HepG2 (cell line): ENCODE measurements around the gene TUBB2B. TPM values are rescaled to one million over a fixed set of nuclear protein-coding genes. Genes with fewer than 3 reads are reported as not detected.
A peak's percentile ranks its signal among the peaks of the same experiment; 100 is the strongest.

Source experiments
- CEBPG ChIP-seq: IDR thresholded peaks from 2 replicates; pipeline ENCODE4 v1.6.1; 2016
- ETV5 ChIP-seq: IDR thresholded peaks from 2 replicates; pipeline ENCODE4 v1.6.1; 2018; ENCODE audit warnings: missing biosample characterization, missing genetic modification reagents, inconsistent platforms, borderline replicate concordance
- GTF2F1 ChIP-seq: fragments of 150-350 bp; IDR thresholded peaks from 2 replicates; pipeline ENCODE4 v1.6.1; 2014; ENCODE audit warnings: low read length
- HDAC2 ChIP-seq: sonication (generic); formaldehyde crosslinking; IDR thresholded peaks from 2 replicates; pipeline ENCODE4 v1.4.0; 2020; ENCODE audit warnings: missing genetic modification reagents
- HMGXB4 ChIP-seq, 2 experiments: sonication (generic) in 1 of 2; formaldehyde crosslinking in 1 of 2; IDR thresholded peaks; 2 replicates each; pipeline versions ENCODE4 v1.4.0 to v1.6.1; 2018 to 2020; ENCODE audit warnings: missing genetic modification reagents in 2 of 2, borderline replicate concordance in 1 of 2, low read depth in 1 of 2, mild to moderate bottlenecking in 1 of 2, missing biosample characterization in 1 of 2
- IKZF5 ChIP-seq: IDR thresholded peaks from 2 replicates; pipeline ENCODE4 v1.6.1; 2018; ENCODE audit warnings: missing genetic modification reagents, mild to moderate bottlenecking, missing compliant biosample characterization
- ISL2 ChIP-seq: sonication (generic); formaldehyde crosslinking; IDR thresholded peaks from 2 replicates; pipeline ENCODE4 v1.5.0; 2020; ENCODE audit warnings: missing genetic modification reagents
- KAT8 ChIP-seq: IDR thresholded peaks from 2 replicates; pipeline ENCODE4 v1.6.1; 2016; ENCODE audit warnings: missing genetic modification reagents, missing compliant biosample characterization
- MED8 ChIP-seq: sonication (generic); formaldehyde crosslinking; IDR thresholded peaks from 2 replicates; pipeline ENCODE4 v1.8.1; 2023; ENCODE audit warnings: mild to moderate bottlenecking, missing genetic modification reagents; ENCODE audit not compliant: insufficient replicate concordance
- NFATC3 ChIP-seq: sonication (generic); formaldehyde crosslinking; IDR thresholded peaks from 2 replicates; pipeline ENCODE4 v1.5.1; 2020; ENCODE audit warnings: mild to moderate bottlenecking, missing genetic modification reagents
- SMARCE1 ChIP-seq: fragments of 450-650 bp; IDR thresholded peaks from 2 replicates; pipeline ENCODE4 v1.6.1; 2017; ENCODE audit warnings: borderline replicate concordance
- SRSF4 ChIP-seq: fragments of 200-400 bp; formaldehyde crosslinking; IDR thresholded peaks from one replicate; pipeline ENCODE4 v1.6.1; 2018; ENCODE audit warnings: mild to moderate bottlenecking, low read depth, low read length, moderate library complexity; ENCODE audit not compliant: poor library complexity, severe bottlenecking
- ZNF224 ChIP-seq: sonication (generic); formaldehyde crosslinking; IDR thresholded peaks from 2 replicates; pipeline ENCODE4 v1.5.0; 2020; ENCODE audit warnings: mild to moderate bottlenecking, missing genetic modification reagents
- ZNF335 ChIP-seq: sonication (generic); formaldehyde crosslinking; IDR thresholded peaks from 2 replicates; pipeline ENCODE4 v1.4.0; 2020; ENCODE audit warnings: missing genetic modification reagents
- ZNF580 ChIP-seq: IDR thresholded peaks from 2 replicates; pipeline ENCODE4 v1.6.1; 2016; ENCODE audit warnings: low read depth, borderline replicate concordance
- ZNF615 ChIP-seq: sonication (generic); formaldehyde crosslinking; IDR thresholded peaks from 2 replicates; pipeline ENCODE4 v1.5.0; 2020; ENCODE audit warnings: mild to moderate bottlenecking, missing genetic modification reagents, borderline replicate concordance
- ZNF619 ChIP-seq: sonication (generic); formaldehyde crosslinking; IDR thresholded peaks from 2 replicates; pipeline ENCODE4 v1.4.0; 2020; ENCODE audit warnings: mild to moderate bottlenecking, missing genetic modification reagents
- ZNF761 ChIP-seq: sonication (generic); formaldehyde crosslinking; conservative IDR thresholded peaks from 2 replicates; pipeline ENCODE4 v1.4.0; 2020; ENCODE audit warnings: mild to moderate bottlenecking, missing genetic modification reagents
- polyA plus RNA-seq, 8 experiments: library from polyadenylated mRNA; depleted of rRNA in 3 of 8; stranded (reverse) in 7 of 8; unstranded in 1 of 8; fragments of >200 nt; fragmentation: Illumina TruSeq in 4 of 8; extraction: Trizol in 4 of 8; gene quantifications; 2 replicates each; pipeline versions ENCODE4 v1.2.1 to v1.2.3, GENCODE V29; 2011 to 2016; ENCODE audit warnings: low read depth in 4 of 8, missing spikeins in 1 of 8, mixed read lengths in 1 of 8; ENCODE audit not compliant: insufficient read depth in 1 of 8
- total RNA-seq, 5 experiments: library from RNA; depleted of rRNA; stranded (reverse); fragments of >200 nt; fragmentation: Illumina TruSeq; extraction: Trizol; gene quantifications; 2 replicates each; pipeline ENCODE4 v1.2.3, GENCODE V29; 2016; ENCODE audit warnings: low read depth in 1 of 5
- TF ChIP-seq, protein P1 (sequence below): sonication (generic); IDR thresholded peaks from 2 replicates; pipeline ENCODE4 v1.6.1; 2016; ENCODE audit warnings: low read depth, borderline replicate concordance
- TF ChIP-seq, protein P2 (sequence below): sonication (generic); formaldehyde crosslinking; conservative IDR thresholded peaks from 2 replicates; pipeline ENCODE4 v1.8.1; 2023; ENCODE audit warnings: missing genetic modification reagents
- TF ChIP-seq, protein P3 (sequence below): sonication (generic); formaldehyde crosslinking; IDR thresholded peaks from 2 replicates; pipeline ENCODE4 v1.4.0; 2020; ENCODE audit warnings: mild to moderate bottlenecking, missing genetic modification reagents

TUBB2B gene
- total and polyA plus RNA-seq, 2 of the 13 experiments (the other 11 are each of a cell fraction or from before 2014, with no cell fraction given) = 10.3 to 23.6 TPM

GRCh38 chr6:3258720-3259490 lies 31.5 kb upstream of the TUBB2B start, which contains the start of gene PSMG4 (continued):
- TF ChIP-seq NFATC3 (CRISPR knock-in tag) (peak; percentile 19; the same call in 1 of the 2 replicates), HDAC2 (CRISPR knock-in tag) (peak; percentile 73), ZNF761 (CRISPR knock-in tag) (peak; percentile 98), GTF2F1 (0 out of 2 replicates have a peak, but pooled peaks have one; percentile 3), ZNF619 (CRISPR knock-in tag) (no peak), KAT8 (CRISPR knock-in tag) (peak; percentile 91), ZNF335 (CRISPR knock-in tag) (peak; percentile 95), SRSF4 (no peak), ISL2 (CRISPR knock-in tag) (peak; percentile 75; the same call in 1 of the 2 replicates), CEBPG (CRISPR knock-in tag) (peak; percentile 32), ETV5 (CRISPR knock-in tag) (peak; percentile 83; the same call in 1 of the 2 replicates), MED8 (CRISPR knock-in tag) (peak; percentile 74), SMARCE1 (no peak), ZNF224 (CRISPR knock-in tag) (no peak), ZNF580 (CRISPR knock-in tag) (peak; percentile 90; the same call in 1 of the 2 replicates), ZNF615 (no peak), IKZF5 (CRISPR knock-in tag) (peak; percentile 78; the same call in 1 of the 2 replicates), HMGXB4 (CRISPR knock-in tag; IDR thresholded peaks at IDR 0.05; ENCODE audit: borderline replicate concordance in 1 of 2, low read depth in 1 of 2) (peak; percentile 83 to 93; a peak in 3 of 4 replicates)
- TF ChIP-seq, protein P1, sequence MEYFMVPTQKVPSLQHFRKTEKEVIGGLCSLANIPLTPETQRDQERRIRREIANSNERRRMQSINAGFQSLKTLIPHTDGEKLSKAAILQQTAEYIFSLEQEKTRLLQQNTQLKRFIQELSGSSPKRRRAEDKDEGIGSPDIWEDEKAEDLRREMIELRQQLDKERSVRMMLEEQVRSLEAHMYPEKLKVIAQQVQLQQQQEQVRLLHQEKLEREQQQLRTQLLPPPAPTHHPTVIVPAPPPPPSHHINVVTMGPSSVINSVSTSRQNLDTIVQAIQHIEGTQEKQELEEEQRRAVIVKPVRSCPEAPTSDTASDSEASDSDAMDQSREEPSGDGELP = peak; percentile 53; the same call in 1 of the 2 replicates
- TF ChIP-seq, protein P2, sequence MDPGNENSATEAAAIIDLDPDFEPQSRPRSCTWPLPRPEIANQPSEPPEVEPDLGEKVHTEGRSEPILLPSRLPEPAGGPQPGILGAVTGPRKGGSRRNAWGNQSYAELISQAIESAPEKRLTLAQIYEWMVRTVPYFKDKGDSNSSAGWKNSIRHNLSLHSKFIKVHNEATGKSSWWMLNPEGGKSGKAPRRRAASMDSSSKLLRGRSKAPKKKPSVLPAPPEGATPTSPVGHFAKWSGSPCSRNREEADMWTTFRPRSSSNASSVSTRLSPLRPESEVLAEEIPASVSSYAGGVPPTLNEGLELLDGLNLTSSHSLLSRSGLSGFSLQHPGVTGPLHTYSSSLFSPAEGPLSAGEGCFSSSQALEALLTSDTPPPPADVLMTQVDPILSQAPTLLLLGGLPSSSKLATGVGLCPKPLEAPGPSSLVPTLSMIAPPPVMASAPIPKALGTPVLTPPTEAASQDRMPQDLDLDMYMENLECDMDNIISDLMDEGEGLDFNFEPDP (CRISPR knock-in tag) = no peak
- TF ChIP-seq, protein P3, sequence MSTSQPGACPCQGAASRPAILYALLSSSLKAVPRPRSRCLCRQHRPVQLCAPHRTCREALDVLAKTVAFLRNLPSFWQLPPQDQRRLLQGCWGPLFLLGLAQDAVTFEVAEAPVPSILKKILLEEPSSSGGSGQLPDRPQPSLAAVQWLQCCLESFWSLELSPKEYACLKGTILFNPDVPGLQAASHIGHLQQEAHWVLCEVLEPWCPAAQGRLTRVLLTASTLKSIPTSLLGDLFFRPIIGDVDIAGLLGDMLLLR (CRISPR knock-in tag) = peak; percentile 95; the same call in 1 of the 2 replicates
